Measurements from ENCODE around the gene ABI1. TPM values are rescaled to one million over a fixed set of nuclear protein-coding genes. Genes with fewer than 3 reads are reported as not detected.
"Not testable (repeated sequence)": the region's sequence is repeated elsewhere in the genome, so short reads cannot be mapped to it uniquely, and the experiment has no call there.

ABI1 gene
- total RNA-seq (10 to 100 TPM; 24.9 to 33.8 (median 31.2) TPM), polyA plus RNA-seq (10 to 100 TPM; 13.9 to 30.6 (median 18.2) TPM)
- long read RNA-seq, donor 1, partial matches to known transcripts, result 2 of 9 reads
- long read RNA-seq, donor 1, other reads (novel, unspliced or antisense), result 1 of 9 reads
- long read RNA-seq, donor 2, transcript ABI1-207 (12 exons, 3,576 nt), result major isoform, 6 of 29 reads
- long read RNA-seq, donor 2, partial matches to known transcripts, result 7 of 29 reads
- long read RNA-seq, donor 2, other reads (novel, unspliced or antisense), result 11 of 29 reads

GRCh38 chr10:26860443-26861204, at the start of gene ABI1:
TSS of gene ABI1 (minus strand) at chr10:26860958. CDS start at chr10:26860863, 95 bp downstream.
- DNase-seq (peak; percentile 98 to 99), ATAC-seq (peak; percentile 93 to 96 (median 94))
- H3K36me3 ChIP-seq (ENCODE audit: insufficient read depth in 1 of 2, low read depth in 1 of 2), result no peaks in the 10 kb centered on the region
- peak within 1 kb of the TSS; percentile 73 for H3K4me3 ChIP-seq
- peak within 1 kb of the TSS; percentile 95 for H3K27ac ChIP-seq
- no peaks in the 10 kb centered on the region for H3K27me3 ChIP-seq (ENCODE audit: insufficient read depth in 3 of 3, low read length in 2 of 3)
- H3K9me3 ChIP-seq, result no peaks in the 10 kb centered on the region
- intact Hi-C loops (cut with DNase I), result loop anchor here in 1 of 2 donors (5.0 kb wide), 2 partner anchors 133 to 163 kb away; partner anchors contain the start of gene PDSS1
- TF ChIP-seq CTCF (IDR thresholded peaks at IDR 0.05), result no peak
- 0 to 1% (median 1%) methylated on average over 51 to 59 of the region's 59 CpGs for WGBS, 3 donors
- H3K4me1 ChIP-seq, result peaks cover 33% of the 10 kb centered on the region

- ATAC-seq, result no peak
Measured at GRCh38 chr10:26909753-26910152, 49.0 kb upstream of the ABI1 start.

GRCh38 chr10:26905253-26905781, 44.6 kb upstream of the ABI1 start:
- intact Hi-C loops (cut with DNase I), result not testable (repeated sequence)

More at GRCh38 chr10:26909753-26910152, 49.0 kb upstream of the ABI1 start:
- WGBS, 3 donors, result 66 to 69% (median 66%) methylated on average over 2 of the region's 2 CpGs
- DNase-seq, result no peak
- H3K4me1 ChIP-seq, result no peaks in the 10 kb centered on the region
- no peaks in the 10 kb centered on the region for H3K9me3 ChIP-seq
- intact Hi-C loops (cut with DNase I), result no loop called here
- TF ChIP-seq CTCF (IDR thresholded peaks at IDR 0.05), result no peak
- no peak overlapping the region for H3K4me3 ChIP-seq
- no peak overlapping the region for H3K27ac ChIP-seq
- H3K27me3 ChIP-seq (ENCODE audit: insufficient read depth in 3 of 3, low read length in 2 of 3), result no peaks in the 10 kb centered on the region
- H3K36me3 ChIP-seq (ENCODE audit: insufficient read depth in 1 of 2, low read depth in 1 of 2), result no peaks in the 10 kb centered on the region

GRCh38 chr10:26903431-26904217, 42.9 kb upstream of the ABI1 start:
- Histone ChIP-seq H3K9me3 (no peaks in the 10 kb centered on the region), H3K36me3 (ENCODE audit: insufficient read depth in 1 of 2, low read depth in 1 of 2) (no peaks in the 10 kb centered on the region), H3K4me3 (no peak overlapping the region), H3K4me1 (no peaks in the 10 kb centered on the region), H3K27ac (no peak overlapping the region), H3K27me3 (ENCODE audit: insufficient read depth in 3 of 3, low read length in 2 of 3) (no peaks in the 10 kb centered on the region)
- ATAC-seq (no peak), DNase-seq (no peak)
- WGBS, 3 donors, result 36 to 51% (median 42%) methylated on average over 5 of the region's 5 CpGs
- no peak for TF ChIP-seq CTCF (IDR thresholded peaks at IDR 0.05)
- intact Hi-C loops (cut with DNase I), result no loop called here

More at GRCh38 chr10:26905253-26905781, 44.6 kb upstream of the ABI1 start:
- H3K9me3 ChIP-seq; H3K4me1 ChIP-seq; H3K4me3 ChIP-seq; H3K27ac ChIP-seq; H3K36me3 ChIP-seq (ENCODE audit: insufficient read depth in 1 of 2, low read depth in 1 of 2); DNase-seq; H3K27me3 ChIP-seq (ENCODE audit: insufficient read depth in 3 of 3, low read length in 2 of 3); ATAC-seq: not testable (repeated sequence)
- 90 to 92% (median 92%) methylated on average over 25 to 26 of the region's 26 CpGs for WGBS, 3 donors

GRCh38 chr10:26892306-26892923, 31.7 kb upstream of the ABI1 start:
- H3K9me3 ChIP-seq; ATAC-seq; H3K36me3 ChIP-seq (ENCODE audit: insufficient read depth in 1 of 2, low read depth in 1 of 2); H3K27me3 ChIP-seq (ENCODE audit: insufficient read depth in 3 of 3, low read length in 2 of 3); DNase-seq; H3K4me3 ChIP-seq; H3K4me1 ChIP-seq; H3K27ac ChIP-seq: not testable (repeated sequence)
- WGBS, 3 donors, result 55 to 65% (median 59%) methylated on average over 7 to 10 of the region's 11 CpGs
- intact Hi-C loops (cut with DNase I), result loop anchor here in 1 of 2 donors (5.0 kb wide), 1 partner anchor 465 kb away; no protein-coding TSS in a partner anchor
